ENCODE data around the gene RAB33A.
A peak's percentile ranks its signal among the peaks of the same experiment; 100 is the strongest.

The RAB33A gene

GRCh38 chrX:130171446-130172126 lies at the start of gene RAB33A:
Gene RAB33A, plus strand, starts transcription at chrX:130171962. Its CDS starts 101 bp downstream, at chrX:130172063.
- DNase-seq (ENCODE audit: low read depth in 2 of 2) = no peak

GRCh38 chrX:130124577-130124976 lies 47.2 kb upstream of the RAB33A start:
- no peak for DNase-seq (ENCODE audit: low read depth in 2 of 2)

GRCh38 chrX:130125091-130125874 lies 46.5 kb upstream of the RAB33A start:
- DNase-seq (ENCODE audit: low read depth in 2 of 2) = no peak

GRCh38 chrX:130130990-130131389 lies 40.8 kb upstream of the RAB33A start:
- no peak for DNase-seq (ENCODE audit: low read depth in 2 of 2)

GRCh38 chrX:130136496-130136895 lies 35.3 kb upstream of the RAB33A start:
- no peak for DNase-seq (ENCODE audit: low read depth in 2 of 2)

GRCh38 chrX:130136961-130137360 lies 34.8 kb upstream of the RAB33A start:
- DNase-seq (ENCODE audit: low read depth in 2 of 2) = no peak

GRCh38 chrX:130139474-130140201 lies 32.1 kb upstream of the RAB33A start:
- no peak for DNase-seq (ENCODE audit: low read depth in 2 of 2)

- no peak for DNase-seq (ENCODE audit: low read depth in 2 of 2)
Measured at GRCh38 chrX:130144509-130144908, 27.3 kb upstream of the RAB33A start.

- DNase-seq (ENCODE audit: low read depth in 2 of 2) = no peak
Measured at GRCh38 chrX:130145123-130145522, 26.6 kb upstream of the RAB33A start.

- DNase-seq (ENCODE audit: low read depth in 2 of 2) = no peak
Measured at GRCh38 chrX:130147631-130148030, 24.1 kb upstream of the RAB33A start.

GRCh38 chrX:130155564-130155963 lies 16.2 kb upstream of the RAB33A start:
- no peak for DNase-seq (ENCODE audit: low read depth in 2 of 2)

GRCh38 chrX:130158311-130158710 lies 13.5 kb upstream of the RAB33A start:
- DNase-seq (ENCODE audit: low read depth in 2 of 2) = no peak

- no peak for DNase-seq (ENCODE audit: low read depth in 2 of 2)
Measured at GRCh38 chrX:130159776-130160175, 12.0 kb upstream of the RAB33A start.

- no peak for DNase-seq (ENCODE audit: low read depth in 2 of 2)
Measured at GRCh38 chrX:130162094-130162735, 9.5 kb upstream of the RAB33A start.

- DNase-seq (ENCODE audit: low read depth in 2 of 2) = no peak
Measured at GRCh38 chrX:130163398-130163797, 8.4 kb upstream of the RAB33A start.

GRCh38 chrX:130165181-130165702 lies 6.5 kb upstream of the RAB33A start:
- no peak for DNase-seq (ENCODE audit: low read depth in 2 of 2)

GRCh38 chrX:130165703-130166502 lies 5.9 kb upstream of the RAB33A start, which contains the start of gene AIFM1:
Gene AIFM1, minus strand, starts transcription at chrX:130165841. Its CDS starts 185 bp downstream, at chrX:130165656.
- peak; percentile 75 to 78 for DNase-seq (ENCODE audit: low read depth in 2 of 2)

- DNase-seq (ENCODE audit: low read depth in 2 of 2) = no peak
Measured at GRCh38 chrX:130166503-130166777, 5.3 kb upstream of the RAB33A start.

- no peak for DNase-seq (ENCODE audit: low read depth in 2 of 2)
Measured at GRCh38 chrX:130167040-130167439, 4.7 kb upstream of the RAB33A start.

GRCh38 chrX:130170752-130171445 lies 863 bp upstream of the RAB33A start:
- peak; percentile 46 for DNase-seq (ENCODE audit: low read depth in 2 of 2)
